Epithelial cell of proximal tubule (primary cell): ENCODE data around the gene RAB11FIP4. TPM values are rescaled to one million over a fixed set of nuclear protein-coding genes. Genes with fewer than 3 reads are reported as not detected.

ENCODE experiments used
- DNase-seq: peaks from one replicate; pipeline ENCODE4 v3.0.0-alpha.2; 2011; ENCODE audit warnings: low read depth
- H3K4me3 ChIP-seq: 2 replicates; pipeline ENCODE4 v1.5.1; 2011; ENCODE audit warnings: low read depth, mild to moderate bottlenecking, low read length
- CTCF ChIP-seq: conservative IDR thresholded peaks from 2 replicates; pipeline ENCODE4 v1.5.1; 2012; ENCODE audit warnings: low read depth, mild to moderate bottlenecking, low read length
- total RNA-seq: library from RNA; depleted of rRNA; stranded (reverse); fragments of >200 nt; gene quantifications from 2 replicates; pipeline ENCODE4 v1.2.3, GENCODE V29; 2015

The RAB11FIP4 gene
- total RNA-seq, 1 donor from 2014 or later, result 15.1 TPM

- H3K4me3 ChIP-seq, result no peak overlapping the region
- no peak for TF ChIP-seq CTCF
- DNase-seq, result no peak
Measured at GRCh38 chr17:31392002-31392855, 754 bp downstream of the RAB11FIP4 start.

- TF ChIP-seq CTCF, result no peak
- H3K4me3 ChIP-seq, result no peak overlapping the region
- no peak for DNase-seq
Measured at GRCh38 chr17:31392856-31393748, 1.6 kb downstream of the RAB11FIP4 start.

- TF ChIP-seq CTCF, result no peak
- H3K4me3 ChIP-seq, result no peak overlapping the region
- no peak for DNase-seq
Measured at GRCh38 chr17:31393749-31394146, 2.3 kb downstream of the RAB11FIP4 start.

- TF ChIP-seq CTCF, result no peak
- H3K4me3 ChIP-seq, result no peak overlapping the region
- DNase-seq, result no peak
Measured at GRCh38 chr17:31394544-31394943, 3.1 kb downstream of the RAB11FIP4 start.

- DNase-seq, result no peak
- no peak for TF ChIP-seq CTCF
- no peak overlapping the region for H3K4me3 ChIP-seq
Measured at GRCh38 chr17:31397256-31397939, 5.9 kb downstream of the RAB11FIP4 start.

GRCh38 chr17:31398381-31399311 lies 7.2 kb downstream of the RAB11FIP4 start:
- TF ChIP-seq CTCF, result no peak
- no peak overlapping the region for H3K4me3 ChIP-seq
- no peak for DNase-seq
